Body of pancreas (tissue), 4 donors: ENCODE results near the gene FAM76B. TPM values are rescaled to one million over a fixed set of nuclear protein-coding genes. Genes with fewer than 3 reads are reported as not detected.

Source experiments
- ATAC-seq: fragments of 150-250 bp; one replicate; pipeline ENCODE4 v1.9.1; 2016
- DNase-seq, 4 donors: peaks; one replicate each; pipeline ENCODE4 v3.0.0-alpha.2; 2019
- H3K27ac ChIP-seq, 4 donors: fragments of 200-600 bp; sonication (generic); 1 replicate in 3 of 4; 2 replicates in 1 of 4; pipeline versions ENCODE4 v1.5.1 to v1.6.1; 2016 to 2019; ENCODE audit warnings: mild to moderate bottlenecking in 1 of 4, mixed read lengths in 1 of 4, moderate library complexity in 1 of 4
- H3K27me3 ChIP-seq, 2 donors: fragments of 200-600 bp; sonication (generic); one replicate each; pipeline ENCODE4 v1.6.0; 2016; ENCODE audit warnings: mild to moderate bottlenecking in 1 of 2
- H3K36me3 ChIP-seq, 2 donors: fragments of 200-600 bp; sonication (generic); replicated peaks in 1 of 2; 2 replicates each; pipeline ENCODE4 v1.5.1; 2016; ENCODE audit warnings: low read depth in 2 of 2; ENCODE audit not compliant: insufficient read depth in 1 of 2
- H3K4me1 ChIP-seq: fragments of 200-600 bp; sonication (generic); one replicate; pipeline ENCODE4 v1.6.0; 2016
- H3K4me3 ChIP-seq, 2 donors: fragments of 200-600 bp; sonication (generic); 1 replicate in 1 of 2; 2 replicates in 1 of 2; pipeline ENCODE4 v1.5.1; 2016 to 2019
- H3K9me3 ChIP-seq, 3 donors: fragments of 200-600 bp; sonication (generic); 1 replicate in 2 of 3; 2 replicates in 1 of 3; pipeline ENCODE4 v1.5.1; 2016
- CTCF ChIP-seq, 7 experiments: fragments of 450-650 bp in 4 of 7; fragments of 200-600 bp in 3 of 7; sonication (generic) in 3 of 7; IDR thresholded peaks; one replicate each; pipeline ENCODE4 v1.5.1; 2016 to 2019; ENCODE audit warnings: antibody characterized with exemption in 7 of 7
- POLR2A ChIP-seq, 3 donors: fragments of 450-650 bp; IDR thresholded peaks; one replicate each; pipeline ENCODE4 v1.6.1; 2016; ENCODE audit warnings: antibody characterized with exemption in 3 of 3, mild to moderate bottlenecking in 2 of 3
- WGBS, 2 donors: methylation state at CpG; one replicate each; pipeline ENCODE4 v1.1.5; 2017; 5-methylcytosine and 5-hydroxymethylcytosine counted together
- intact Hi-C: fragments of 100-400 bp; cut with DNase I; formaldehyde crosslinking; loops from one replicate; pipeline ENCODE4 v1.15.1; 2023
- total RNA-seq, 2 donors: library from RNA; depleted of rRNA; stranded (reverse); fragments of >200 nt; gene quantifications; one replicate each; pipeline ENCODE4 v1.1.0, GENCODE V29; 2016

Gene FAM76B
- total RNA-seq, 2 donors from 2014 or later = 23.9 to 29.7 TPM

- WGBS, 2 donors = 96 to 100% methylated on average over 1 of the region's 1 CpG
- no peak for ATAC-seq
- no peak overlapping the region for H3K27ac ChIP-seq
Measured at GRCh38 chr11:95802806-95803205, 13.2 kb upstream of the FAM76B start.

GRCh38 chr11:95800438-95800837, 10.9 kb upstream of the FAM76B start:
- Histone ChIP-seq H3K36me3 (no peaks in the 10 kb centered on the region), H3K27me3 (no peaks in the 10 kb centered on the region), H3K27ac (no peak overlapping the region), H3K4me1 (peaks cover 13% of the 10 kb centered on the region), H3K4me3 (no peak overlapping the region), H3K9me3 (no peaks in the 10 kb centered on the region)
- WGBS, 2 donors = 94 to 97% methylated on average over 12 of the region's 12 CpGs
- intact Hi-C loops = no loop called here
- DNase-seq (no peak), ATAC-seq (no peak)
- TF ChIP-seq CTCF (IDR thresholded peaks at IDR 0.05) (no peak), POLR2A (IDR thresholded peaks at IDR 0.05) (no peak)

More at GRCh38 chr11:95802806-95803205, 13.2 kb upstream of the FAM76B start:
- intact Hi-C loops = no loop called here
- H3K36me3 ChIP-seq = no peaks in the 10 kb centered on the region
- H3K4me3 ChIP-seq = no peak overlapping the region
- no peaks in the 10 kb centered on the region for H3K27me3 ChIP-seq
- H3K9me3 ChIP-seq = no peaks in the 10 kb centered on the region
- TF ChIP-seq POLR2A (IDR thresholded peaks at IDR 0.05) = no peak
- no peak for TF ChIP-seq CTCF (IDR thresholded peaks at IDR 0.05)
- no peaks in the 10 kb centered on the region for H3K4me1 ChIP-seq
- DNase-seq = no peak

- ATAC-seq (no peak), DNase-seq (no peak)
- no peaks in the 10 kb centered on the region for H3K36me3 ChIP-seq
- TF ChIP-seq POLR2A (IDR thresholded peaks at IDR 0.05) (no peak), CTCF (IDR thresholded peaks at IDR 0.05) (no peak)
- no peaks in the 10 kb centered on the region for H3K27me3 ChIP-seq
- WGBS, 2 donors = 91 to 96% methylated on average over 1 of the region's 1 CpG
- H3K27ac ChIP-seq = no peak overlapping the region
- no peak overlapping the region for H3K4me3 ChIP-seq
- peaks cover 22% of the 10 kb centered on the region for H3K4me1 ChIP-seq
- intact Hi-C loops = no loop called here
- H3K9me3 ChIP-seq = no peaks in the 10 kb centered on the region
Measured at GRCh38 chr11:95799546-95799945, 10.0 kb upstream of the FAM76B start.

DNA sequence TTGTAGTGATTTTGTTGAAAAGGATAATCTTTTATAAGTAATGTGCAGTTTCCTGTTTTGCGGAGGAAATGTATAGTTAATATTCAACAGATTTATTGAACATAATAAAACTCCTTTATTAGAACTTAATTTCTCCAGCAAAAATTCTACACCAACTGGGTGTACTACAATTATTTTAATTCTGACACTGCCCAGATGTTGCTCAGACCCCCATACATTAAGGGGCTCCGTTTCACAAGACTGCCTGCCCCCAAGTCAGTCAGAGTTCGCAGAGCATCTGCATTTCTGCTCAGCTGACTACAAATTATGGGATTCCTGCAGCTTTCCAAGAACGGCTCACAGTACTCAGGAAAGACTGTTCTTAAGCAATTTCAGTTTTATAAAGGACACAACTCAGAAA, 6.9 kb upstream of the FAM76B start:
- ATAC-seq (no peak), DNase-seq (no peak)
- H3K4me3 ChIP-seq = no peak overlapping the region
- H3K36me3 ChIP-seq = no peaks in the 10 kb centered on the region
- TF ChIP-seq POLR2A (IDR thresholded peaks at IDR 0.05) (no peak), CTCF (IDR thresholded peaks at IDR 0.05) (no peak)
- no peaks in the 10 kb centered on the region for H3K9me3 ChIP-seq
- H3K4me1 ChIP-seq = peaks cover 45% of the 10 kb centered on the region
- no peak overlapping the region for H3K27ac ChIP-seq
- intact Hi-C loops = no loop called here
- WGBS, 2 donors = 64 to 73% methylated on average over 4 of the region's 4 CpGs
- no peaks in the 10 kb centered on the region for H3K27me3 ChIP-seq

DNA sequence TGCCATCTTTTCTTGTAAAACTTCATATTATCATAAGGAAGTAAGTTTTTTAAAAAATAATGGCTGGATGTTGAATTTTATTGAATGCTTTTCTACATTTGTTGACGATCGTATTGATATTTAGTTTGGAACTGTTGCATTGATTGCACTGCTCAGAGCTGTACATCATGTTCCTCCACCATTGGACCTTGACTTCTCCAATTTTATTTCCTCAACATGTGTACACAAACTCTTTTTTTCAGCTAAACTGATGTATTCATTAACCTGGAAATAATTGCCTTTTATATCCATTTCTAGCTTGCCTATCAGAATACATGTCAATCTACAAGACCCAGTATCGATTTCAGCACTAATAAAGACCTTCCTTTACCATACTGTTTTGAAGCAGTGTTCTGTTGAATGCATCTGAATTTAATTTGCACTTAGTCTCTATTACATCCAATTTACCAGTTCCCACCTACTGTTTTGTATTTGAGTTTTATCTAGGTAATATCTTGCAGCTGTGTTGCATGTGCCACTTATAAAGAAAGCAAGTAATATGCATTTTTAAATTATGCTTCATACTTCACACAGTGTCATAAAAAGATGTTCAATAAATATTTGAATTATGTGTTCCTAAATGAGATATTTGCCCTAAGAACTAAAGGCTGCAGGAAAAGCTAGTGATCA, 6.2 kb upstream of the FAM76B start:
- peaks cover 49% of the 10 kb centered on the region for H3K4me1 ChIP-seq
- WGBS, 2 donors = 14 to 19% methylated on average over 3 of the region's 3 CpGs
- no peaks in the 10 kb centered on the region for H3K36me3 ChIP-seq
- no peaks in the 10 kb centered on the region for H3K27me3 ChIP-seq
- H3K27ac ChIP-seq = peak overlapping the region in 2 of 4 donors; percentile 9 to 39
- intact Hi-C loops = no loop called here
- no peaks in the 10 kb centered on the region for H3K9me3 ChIP-seq
- ATAC-seq (peak; percentile 49), DNase-seq (peak in 1 of 4 donors; percentile 11)
- H3K4me3 ChIP-seq = no peak overlapping the region
- TF ChIP-seq CTCF (IDR thresholded peaks at IDR 0.05) (no peak), POLR2A (IDR thresholded peaks at IDR 0.05) (no peak)
